AG04450 (cell line): ENCODE measurements around the gene MTHFD1L. TPM values are rescaled to one million over a fixed set of nuclear protein-coding genes. Genes with fewer than 3 reads are reported as not detected.
A peak's percentile ranks its signal among the peaks of the same experiment; 100 is the strongest.
"Not testable (repeated sequence)": the region's sequence is repeated elsewhere in the genome, so short reads cannot be mapped to it uniquely, and the experiment has no call there.

Source experiments
- CTCF ChIA-PET: fragments of 300-600, 350-600 bp; formaldehyde crosslinking; extraction: SDS; loops from one replicate; lab custom pipeline; 2022; ENCODE audit warnings: antibody characterized with exemption, inconsistent platforms; lab: Charles Lee
- POLR2A ChIA-PET: fragments of 350-600 bp; formaldehyde crosslinking; extraction: SDS; loops from one replicate; lab custom pipeline; 2021; ENCODE audit warnings: antibody characterized with exemption, inconsistent platforms; lab: Yijun Ruan, JAX
- DNase-seq: peaks from one replicate; pipeline ENCODE4 v3.0.0-alpha.2; 2011; ENCODE audit warnings: low read depth, low spot score
- H3K27ac ChIP-seq: one replicate; pipeline ENCODE4 v1.5.1; 2012; ENCODE audit warnings: low read depth, low read length, control low read depth
- H3K27me3 ChIP-seq: one replicate; pipeline ENCODE4 v1.6.0; 2012; ENCODE audit warnings: low read length; ENCODE audit not compliant: control insufficient read depth, insufficient read depth
- H3K4me3 ChIP-seq: 2 replicates; pipeline ENCODE4 v1.5.1; 2011; ENCODE audit warnings: mild to moderate bottlenecking, low read depth, low read length, control low read depth
- H3K9me3 ChIP-seq: 2 replicates; pipeline ENCODE4 v1.5.1; 2012; ENCODE audit warnings: low read length; ENCODE audit not compliant: control insufficient read depth, insufficient read depth
- polyA plus RNA-seq: library from polyadenylated mRNA; depleted of rRNA; stranded (reverse); fragments of >200 nt; gene quantifications from 2 replicates; pipeline ENCODE4 v1.2.3, GENCODE V29; 2011
- TF ChIP-seq, protein P1 (sequence below): IDR thresholded peaks from 2 replicates; pipeline ENCODE4 v1.5.1; 2011; ENCODE audit warnings: low read depth, low read length, control low read depth, inconsistent platforms

The MTHFD1L gene
- polyA plus RNA-seq, 1 experiment: 69.1 TPM

GRCh38 chr6:151118461-151119123 is 253.1 kb downstream of the MTHFD1L start:
- Histone ChIP-seq H3K27me3 (peaks cover 11% of the 10 kb centered on the region), H3K4me3 (no peak overlapping the region), H3K27ac (no peak overlapping the region), H3K9me3 (no peaks in the 10 kb centered on the region; the same call in 1 of the 2 replicates)
- CTCF ChIA-PET: interaction anchor here (1.3 kb wide), 1 partner anchor 206 kb away, joined by 7 read pairs; no protein-coding TSS in a partner anchor
- TF ChIP-seq, protein P1, sequence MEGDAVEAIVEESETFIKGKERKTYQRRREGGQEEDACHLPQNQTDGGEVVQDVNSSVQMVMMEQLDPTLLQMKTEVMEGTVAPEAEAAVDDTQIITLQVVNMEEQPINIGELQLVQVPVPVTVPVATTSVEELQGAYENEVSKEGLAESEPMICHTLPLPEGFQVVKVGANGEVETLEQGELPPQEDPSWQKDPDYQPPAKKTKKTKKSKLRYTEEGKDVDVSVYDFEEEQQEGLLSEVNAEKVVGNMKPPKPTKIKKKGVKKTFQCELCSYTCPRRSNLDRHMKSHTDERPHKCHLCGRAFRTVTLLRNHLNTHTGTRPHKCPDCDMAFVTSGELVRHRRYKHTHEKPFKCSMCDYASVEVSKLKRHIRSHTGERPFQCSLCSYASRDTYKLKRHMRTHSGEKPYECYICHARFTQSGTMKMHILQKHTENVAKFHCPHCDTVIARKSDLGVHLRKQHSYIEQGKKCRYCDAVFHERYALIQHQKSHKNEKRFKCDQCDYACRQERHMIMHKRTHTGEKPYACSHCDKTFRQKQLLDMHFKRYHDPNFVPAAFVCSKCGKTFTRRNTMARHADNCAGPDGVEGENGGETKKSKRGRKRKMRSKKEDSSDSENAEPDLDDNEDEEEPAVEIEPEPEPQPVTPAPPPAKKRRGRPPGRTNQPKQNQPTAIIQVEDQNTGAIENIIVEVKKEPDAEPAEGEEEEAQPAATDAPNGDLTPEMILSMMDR: no peak
- POLR2A ChIA-PET: no interaction called here
- DNase-seq: no peak

- Histone ChIP-seq H3K4me3 (no peak overlapping the region), H3K27ac (no peak overlapping the region), H3K9me3 (no peaks in the 10 kb centered on the region; the same call in 1 of the 2 replicates), H3K27me3 (peaks cover 2% of the 10 kb centered on the region)
- TF ChIP-seq, protein P1: no peak
- ChIA-PET CTCF (interaction anchor here (1.1 to 1.3 kb wide), 2 partner anchors 14 to 204 kb away, joined by 3 to 7 read pairs; no protein-coding TSS in a partner anchor), POLR2A (no interaction called here)
- no peak for DNase-seq
Observed at GRCh38 chr6:151119823-151120524, 254.5 kb downstream of the MTHFD1L start.

- TF ChIP-seq, protein P1: no peak
- no peak overlapping the region for H3K27ac ChIP-seq
- H3K4me3 ChIP-seq: no peak overlapping the region
- H3K9me3 ChIP-seq: no peaks in the 10 kb centered on the region; the same call in 1 of the 2 replicates
- ChIA-PET CTCF (no interaction called here), POLR2A (no interaction called here)
- DNase-seq: no peak
- H3K27me3 ChIP-seq: peaks cover 2% of the 10 kb centered on the region
Observed at GRCh38 chr6:151121900-151122299, 256.4 kb downstream of the MTHFD1L start.

DNA sequence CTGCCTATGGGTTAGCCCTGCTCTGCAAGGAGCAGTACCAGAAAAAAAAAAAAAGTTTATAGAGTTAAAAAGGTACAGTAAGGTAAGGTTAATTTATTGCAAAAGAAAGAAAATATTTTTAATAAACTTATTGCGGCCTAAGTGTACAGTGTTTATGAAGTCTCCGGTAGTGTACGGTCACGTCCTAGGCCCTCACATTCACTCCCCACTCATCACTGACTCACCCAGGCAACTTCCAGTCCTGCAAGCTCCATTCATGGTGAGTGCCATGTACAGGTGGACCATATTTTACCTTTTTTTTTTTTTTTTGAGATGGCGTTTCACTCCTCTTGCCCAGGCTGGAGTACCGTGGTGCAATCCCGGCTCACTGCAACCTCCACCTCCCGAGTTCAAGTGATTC is 258.1 kb downstream of the MTHFD1L start:
- H3K4me3 ChIP-seq, H3K27ac ChIP-seq, DNase-seq, H3K9me3 ChIP-seq, H3K27me3 ChIP-seq, CTCF ChIA-PET, POLR2A ChIA-PET: not testable (repeated sequence)

- CTCF ChIA-PET, H3K27me3 ChIP-seq, H3K27ac ChIP-seq: not testable (repeated sequence)
Observed at GRCh38 chr6:151125242-151125641, 259.7 kb downstream of the MTHFD1L start.

DNA sequence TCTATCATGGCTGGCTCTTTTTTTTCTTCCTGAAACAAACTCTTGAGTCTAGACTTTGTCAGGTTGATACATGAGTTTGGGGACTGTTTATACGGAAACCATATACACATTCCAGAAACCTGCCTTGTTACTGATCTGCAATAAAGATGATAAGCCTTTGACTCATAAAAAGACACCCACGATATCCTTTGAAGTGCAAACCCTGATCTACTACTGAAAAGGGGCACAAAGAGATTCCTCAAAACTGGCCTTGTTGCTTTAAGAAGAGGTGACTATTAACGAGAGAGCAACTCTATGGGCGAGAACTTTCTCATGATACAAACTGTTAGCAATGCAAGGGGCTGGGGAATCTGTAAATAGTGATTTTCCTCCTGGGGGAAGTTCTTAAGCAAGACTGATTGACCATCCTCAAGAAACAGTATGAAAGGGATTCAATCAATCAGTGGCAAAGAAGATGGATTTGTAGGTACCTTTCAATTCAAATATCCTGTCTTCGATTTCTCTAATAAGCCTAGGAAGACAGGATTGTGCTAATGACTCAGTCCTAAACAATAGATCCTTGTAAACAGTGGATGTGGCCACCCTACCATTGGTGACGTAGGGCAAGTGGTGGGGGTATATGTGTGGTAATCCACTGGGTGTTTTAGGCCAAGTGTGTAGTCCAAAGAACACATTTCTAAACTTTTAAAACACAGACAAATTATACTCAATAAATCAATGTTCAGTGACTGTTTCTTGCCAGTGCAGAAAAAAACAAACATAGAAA is 260.3 kb downstream of the MTHFD1L start:
- H3K4me3 ChIP-seq, H3K27ac ChIP-seq, CTCF ChIA-PET, H3K27me3 ChIP-seq, H3K9me3 ChIP-seq, POLR2A ChIA-PET: not testable (repeated sequence)
- DNase-seq: peak; percentile 34

More at GRCh38 chr6:151125242-151125641, 259.7 kb downstream of the MTHFD1L start:
- H3K9me3 ChIP-seq, H3K4me3 ChIP-seq, POLR2A ChIA-PET, DNase-seq: not testable (repeated sequence)

DNA sequence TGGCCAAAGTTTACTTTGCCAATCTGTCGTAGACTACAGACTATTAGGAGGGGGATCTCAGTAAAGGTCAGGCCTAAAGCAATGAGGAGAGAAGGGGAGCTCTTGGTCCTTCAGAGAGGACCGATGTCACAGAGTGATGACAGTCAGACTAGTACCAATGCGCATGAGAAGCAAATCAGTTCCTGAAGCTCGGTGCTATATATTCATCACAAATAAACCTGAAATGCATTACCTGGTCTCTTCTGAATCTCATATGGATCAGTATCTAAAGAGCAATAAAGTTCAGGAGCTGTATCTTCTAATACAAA is 260.9 kb downstream of the MTHFD1L start:
- H3K4me3 ChIP-seq, H3K27me3 ChIP-seq, DNase-seq, CTCF ChIA-PET, H3K9me3 ChIP-seq, H3K27ac ChIP-seq: not testable (repeated sequence)
- POLR2A ChIA-PET: interaction anchor here (0.5 kb wide), 1 partner anchor 215 kb away, joined by 3 read pairs; no protein-coding TSS in a partner anchor

GRCh38 chr6:151127133-151127798 is 261.8 kb downstream of the MTHFD1L start:
- POLR2A ChIA-PET, H3K9me3 ChIP-seq, H3K27ac ChIP-seq, H3K27me3 ChIP-seq, H3K4me3 ChIP-seq, CTCF ChIA-PET, DNase-seq: not testable (repeated sequence)
